SH-SY5Y (cell line): ENCODE data around the gene CHD9.

Experiments
- GATA2 ChIP-seq: IDR thresholded peaks from 2 replicates; pipeline ENCODE4 v1.6.1; 2011; ENCODE audit warnings: mild to moderate bottlenecking, low read depth, low read length
- GATA3 ChIP-seq: IDR thresholded peaks from 2 replicates; pipeline ENCODE4 v1.6.1; 2011; ENCODE audit warnings: low read depth, mild to moderate bottlenecking, low read length, moderate library complexity

CHD9 gene

DNA sequence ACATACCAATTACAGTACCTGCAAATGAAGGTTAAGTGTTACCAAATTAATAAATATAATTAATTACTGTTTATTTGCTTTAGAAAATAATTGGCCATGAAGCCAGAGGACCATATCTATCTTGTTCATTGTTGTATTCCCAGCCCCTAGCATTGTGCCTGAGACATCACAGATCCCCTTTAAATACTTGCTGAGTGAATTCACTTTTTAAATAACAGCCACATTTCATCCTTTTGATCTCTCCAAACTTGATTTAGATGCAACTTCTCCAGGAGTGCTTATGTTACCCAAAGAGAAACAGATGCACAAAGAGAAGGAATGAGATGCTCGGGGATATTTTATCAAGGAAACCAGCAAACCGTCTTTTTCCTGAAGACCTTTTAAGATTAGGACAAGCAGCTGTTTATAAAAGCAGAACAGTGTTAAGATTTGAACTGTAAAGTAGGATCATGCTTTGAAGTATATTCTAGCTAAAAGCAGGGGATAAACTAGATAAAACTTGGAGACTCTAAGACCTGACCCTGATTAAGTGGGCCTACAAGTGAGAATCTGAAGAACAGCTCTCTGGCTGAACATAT, 66.3 kb downstream of the CHD9 start:
- TF ChIP-seq GATA2 (no peak), GATA3 (no peak)

DNA sequence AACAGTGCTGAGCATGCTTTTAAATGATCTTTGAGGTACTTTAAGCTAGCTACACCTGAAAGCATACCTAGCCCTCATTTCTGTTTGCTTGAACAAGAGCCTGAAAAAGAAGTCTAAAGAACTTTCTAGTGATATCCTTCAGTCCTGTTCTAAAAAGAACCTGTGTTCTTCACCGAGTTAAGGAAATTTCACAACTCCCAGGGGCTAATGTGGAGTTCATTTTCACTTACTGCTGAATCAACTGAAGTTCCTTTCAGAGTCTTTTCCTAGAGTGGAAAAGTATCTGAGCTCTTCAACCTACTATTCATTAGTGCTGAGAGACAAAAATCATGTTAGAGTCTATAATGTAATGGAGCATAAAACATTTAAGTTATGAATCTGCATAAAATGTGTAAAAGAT, 66.9 kb downstream of the CHD9 start:
- TF ChIP-seq GATA2 (no peak), GATA3 (no peak)

DNA sequence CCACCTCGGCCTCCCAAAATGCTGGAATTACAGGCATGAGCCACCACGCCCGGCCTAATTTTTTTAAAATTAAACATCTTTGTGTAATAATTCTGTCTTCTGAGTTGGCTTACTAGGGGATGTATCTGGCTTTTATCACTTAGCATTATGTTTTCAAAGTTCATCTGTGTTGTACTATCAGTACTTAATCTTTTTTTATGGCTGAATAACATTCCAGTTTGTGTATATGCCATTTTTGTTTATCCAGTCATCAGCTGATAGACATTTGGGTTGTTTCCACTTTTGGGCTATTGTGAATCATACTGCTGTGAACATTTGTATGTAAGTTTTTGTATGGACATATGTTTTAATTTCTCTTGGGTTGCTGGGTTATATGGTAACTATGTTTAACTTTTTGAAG, 69.0 kb downstream of the CHD9 start:
- TF ChIP-seq GATA2, result no peak
- no peak for TF ChIP-seq GATA3

DNA sequence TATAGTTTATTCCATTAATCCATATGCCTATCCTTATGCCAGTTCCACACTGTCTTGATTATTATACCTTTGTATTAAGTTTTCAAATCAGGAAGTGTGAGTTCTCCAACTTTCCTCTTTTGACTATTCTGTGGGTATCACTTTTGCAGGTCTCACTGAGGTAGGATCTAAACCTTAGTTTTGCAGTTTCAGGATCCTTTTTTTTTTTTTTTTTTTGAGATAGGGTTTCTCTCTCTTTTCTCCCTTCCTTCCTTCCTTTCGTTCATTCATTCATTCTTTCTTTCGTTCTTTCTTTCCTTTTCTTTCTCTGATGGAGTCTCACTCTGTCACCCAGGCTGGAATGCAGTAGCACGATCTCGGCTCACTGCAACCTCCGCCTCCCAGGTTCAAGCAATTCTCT, 71.6 kb downstream of the CHD9 start:
- TF ChIP-seq GATA2 (no peak), GATA3 (no peak)

DNA sequence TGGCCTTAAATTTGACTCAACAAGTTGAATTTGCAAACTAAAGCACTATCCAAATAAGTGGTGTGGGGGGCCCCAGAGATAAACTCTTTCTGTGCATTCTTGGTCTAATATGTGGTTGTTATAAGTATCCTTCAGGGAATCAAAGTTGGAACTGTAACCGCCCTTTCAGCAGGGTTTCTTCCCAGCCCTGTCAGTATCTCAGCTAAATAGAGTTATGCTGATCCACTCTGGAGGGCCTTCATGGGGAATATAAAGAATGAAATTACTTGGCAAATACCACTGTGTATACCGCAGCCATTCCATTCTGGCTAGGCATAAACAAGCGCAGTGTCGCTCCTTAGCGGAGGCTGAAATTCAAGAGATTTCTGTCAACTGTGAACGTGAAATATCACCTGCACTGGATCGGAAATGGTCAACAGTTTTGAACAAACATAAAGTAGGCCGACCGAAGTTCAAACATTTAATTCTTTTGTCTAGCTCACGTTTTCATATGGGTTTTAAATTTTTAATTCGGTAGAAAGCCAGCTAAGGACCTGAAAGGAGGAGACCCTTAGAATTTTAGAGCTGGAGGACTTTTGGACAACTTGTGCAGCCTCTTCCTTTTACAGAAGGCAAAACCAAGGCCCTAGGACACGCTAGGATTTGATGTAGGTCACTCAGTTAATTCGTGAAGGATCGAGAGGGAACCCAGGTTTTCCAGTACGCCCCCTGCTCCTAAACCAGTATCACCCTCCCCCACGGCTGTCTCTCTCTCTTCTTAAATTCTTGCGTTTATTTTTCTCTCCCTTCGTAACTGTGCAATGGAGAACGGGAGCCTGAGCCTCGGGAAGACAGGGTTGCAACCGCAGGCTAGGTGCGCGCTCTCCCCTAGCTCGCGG, 74.7 kb downstream of the CHD9 start:
- TF ChIP-seq GATA3, result no peak
- no peak for TF ChIP-seq GATA2

DNA sequence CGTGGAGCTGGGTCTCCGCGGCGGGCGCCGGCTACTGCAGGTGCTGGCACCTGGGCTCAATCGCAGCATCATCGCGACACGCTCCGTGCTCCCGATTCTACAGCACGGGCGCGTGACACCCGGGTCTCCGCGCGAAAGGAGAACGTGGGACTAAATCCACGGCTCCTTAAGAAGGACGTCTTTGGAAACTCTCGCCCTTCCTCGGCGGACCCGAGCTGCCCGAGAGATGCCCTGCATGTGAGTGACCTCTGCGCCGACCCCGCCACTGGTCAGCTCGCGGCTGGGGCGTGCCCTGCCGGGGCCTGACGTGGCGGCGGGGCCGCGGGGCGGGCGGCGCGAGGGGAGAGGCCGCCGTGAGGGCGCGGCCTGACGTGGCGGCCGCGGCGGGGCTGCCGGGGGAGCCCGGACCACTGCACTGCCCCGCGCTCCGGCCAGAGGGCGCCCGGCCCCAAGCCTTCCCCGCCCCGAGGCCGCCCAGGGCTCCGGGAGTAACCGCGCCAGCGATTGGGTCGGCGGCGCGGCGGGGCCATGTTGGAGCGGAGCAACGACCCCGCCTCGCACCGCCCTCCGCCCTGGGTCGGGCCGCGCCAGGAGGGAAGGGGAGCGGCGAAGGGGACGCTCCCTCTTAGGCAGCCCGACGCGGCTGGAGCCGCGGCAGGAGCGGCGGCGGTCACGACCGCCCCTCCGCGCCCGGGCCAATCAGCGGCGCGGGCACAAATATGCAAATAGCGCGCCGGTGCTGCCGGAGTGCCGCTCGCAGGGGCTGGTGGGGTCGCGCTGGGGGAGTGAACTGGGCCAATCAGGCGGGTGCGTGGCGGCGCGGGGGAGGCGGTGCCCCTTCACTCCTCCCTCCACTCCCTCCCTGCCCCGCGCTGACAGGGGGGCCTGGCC, 75.6 kb downstream of the CHD9 start:
- TF ChIP-seq GATA3, result no peak
- no peak for TF ChIP-seq GATA2

DNA sequence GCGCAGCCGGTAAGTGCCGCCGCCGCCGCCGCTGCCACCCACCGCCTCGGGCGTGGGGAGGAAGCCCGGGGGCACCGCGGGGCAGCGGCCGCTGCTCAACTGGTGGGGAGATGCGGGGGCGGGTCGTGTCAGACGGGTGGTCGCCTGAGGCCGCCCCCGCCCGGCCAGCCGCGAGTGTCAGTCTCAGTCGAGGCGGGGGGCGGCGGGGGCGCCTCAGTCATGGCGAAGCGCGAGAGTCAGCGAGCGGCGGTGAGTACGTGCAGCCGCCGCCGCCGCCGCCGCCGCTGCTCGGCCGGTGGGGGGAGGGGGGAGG, 76.2 kb downstream of the CHD9 start:
- no peak for TF ChIP-seq GATA3
- TF ChIP-seq GATA2, result no peak

DNA sequence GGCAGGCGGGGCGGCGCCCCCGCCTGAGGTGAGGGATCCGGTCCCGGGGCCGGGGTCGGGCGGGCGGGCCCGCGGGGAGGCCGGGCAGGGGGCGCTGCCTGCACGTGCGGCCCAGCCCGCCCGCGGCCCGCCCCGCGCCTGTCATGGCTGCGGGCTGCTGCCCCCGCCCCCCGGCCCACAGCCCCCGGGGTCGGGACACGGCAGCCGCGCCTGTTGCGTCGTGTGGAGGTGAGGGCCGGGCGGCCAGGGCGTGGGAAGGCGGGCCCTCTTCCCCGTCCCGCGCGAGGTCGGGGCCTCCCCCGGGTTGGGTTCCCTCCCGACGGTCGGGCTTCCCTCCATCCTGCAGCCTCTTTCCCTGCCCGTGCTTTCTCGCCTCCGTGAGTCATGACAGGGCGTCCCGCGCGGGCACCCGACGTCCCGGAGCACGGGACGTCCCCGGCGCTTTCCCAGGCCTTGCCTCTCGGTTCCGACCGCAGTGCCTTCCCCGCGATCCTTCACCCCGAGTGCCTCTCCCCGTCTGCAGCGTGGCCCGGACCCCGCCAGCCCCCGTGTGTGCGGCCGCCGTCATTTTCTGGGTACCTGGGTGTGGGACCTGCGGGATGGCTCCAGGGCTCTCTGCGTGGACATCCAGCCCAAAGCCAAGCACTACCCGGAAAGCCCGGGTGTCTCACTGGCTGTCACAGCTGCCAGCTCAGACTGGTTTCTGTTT, 76.7 kb downstream of the CHD9 start:
- TF ChIP-seq GATA3, result no peak
- TF ChIP-seq GATA2, result no peak

DNA sequence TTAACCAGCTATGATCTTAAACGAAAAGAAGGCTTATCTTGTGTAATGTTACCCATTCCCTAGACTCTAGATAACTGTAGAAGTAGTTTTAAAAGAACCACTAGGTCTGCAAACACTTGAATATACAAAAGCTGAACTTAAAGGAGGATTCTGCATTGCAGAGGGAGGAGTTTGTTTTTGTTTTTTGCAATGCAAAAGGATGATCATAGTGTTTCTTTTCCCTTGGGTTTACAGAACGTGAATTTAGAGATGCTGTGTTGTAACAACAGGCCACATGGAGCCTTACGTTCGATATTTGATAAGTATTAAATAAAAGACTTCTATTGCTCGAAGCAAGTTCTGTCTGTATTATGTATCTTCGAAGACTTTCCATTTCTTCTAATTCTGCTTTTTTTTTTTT, 77.6 kb downstream of the CHD9 start:
- TF ChIP-seq GATA2 (no peak), GATA3 (no peak)

DNA sequence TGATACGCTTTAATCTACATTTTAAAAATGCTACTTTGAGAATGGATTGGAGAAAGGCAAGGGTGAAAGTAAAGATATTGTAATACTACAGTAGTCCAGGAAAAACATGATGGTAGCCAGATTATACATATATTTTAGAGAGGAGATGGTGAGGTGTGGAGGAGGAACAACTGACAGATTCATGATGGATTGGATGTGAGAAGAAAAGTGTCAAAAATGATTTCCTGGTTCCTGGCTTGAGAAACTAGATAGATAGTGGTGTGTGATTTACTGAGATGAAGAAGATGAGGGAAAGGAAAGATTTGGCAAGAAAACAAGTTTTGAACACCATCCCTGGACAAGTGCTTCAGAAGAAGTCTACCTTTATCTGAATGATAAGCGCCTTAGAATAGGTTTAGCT, 80.5 kb downstream of the CHD9 start:
- TF ChIP-seq GATA3 (no peak), GATA2 (no peak)

DNA sequence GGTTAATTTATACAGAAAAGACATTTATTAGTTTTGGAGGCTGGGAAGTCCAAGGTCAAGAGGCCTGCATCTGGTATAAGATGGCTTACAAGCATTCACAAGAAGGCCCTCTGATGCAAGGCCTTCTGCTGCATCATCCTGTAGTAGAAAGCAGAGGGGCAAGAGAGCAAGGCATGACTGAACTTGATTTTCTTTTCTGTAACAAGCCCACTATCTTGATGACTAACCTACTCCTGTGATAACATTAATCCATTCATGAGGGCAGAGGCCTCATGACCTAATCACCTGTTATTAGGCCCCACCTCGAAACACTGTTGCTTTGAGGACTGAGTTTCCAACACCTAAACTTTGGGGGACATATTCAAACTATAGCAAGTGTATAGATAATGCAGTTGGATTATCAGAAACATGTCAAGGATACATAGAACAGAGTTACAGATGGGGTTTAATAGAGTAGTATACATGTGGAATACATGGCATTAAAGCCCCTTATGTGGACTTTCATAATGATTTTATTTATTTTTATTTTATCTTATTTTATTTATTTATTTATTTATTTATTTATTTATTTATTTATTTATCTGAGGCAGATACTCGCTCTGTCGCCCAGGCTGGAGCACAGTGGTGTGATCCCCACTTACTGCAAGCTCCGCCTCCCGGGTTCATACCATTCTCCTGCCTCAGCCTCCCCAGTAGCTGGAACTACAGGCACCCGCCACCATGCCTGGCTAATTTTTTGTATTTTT, 88.2 kb downstream of the CHD9 start:
- TF ChIP-seq GATA3, result no peak
- no peak for TF ChIP-seq GATA2

DNA sequence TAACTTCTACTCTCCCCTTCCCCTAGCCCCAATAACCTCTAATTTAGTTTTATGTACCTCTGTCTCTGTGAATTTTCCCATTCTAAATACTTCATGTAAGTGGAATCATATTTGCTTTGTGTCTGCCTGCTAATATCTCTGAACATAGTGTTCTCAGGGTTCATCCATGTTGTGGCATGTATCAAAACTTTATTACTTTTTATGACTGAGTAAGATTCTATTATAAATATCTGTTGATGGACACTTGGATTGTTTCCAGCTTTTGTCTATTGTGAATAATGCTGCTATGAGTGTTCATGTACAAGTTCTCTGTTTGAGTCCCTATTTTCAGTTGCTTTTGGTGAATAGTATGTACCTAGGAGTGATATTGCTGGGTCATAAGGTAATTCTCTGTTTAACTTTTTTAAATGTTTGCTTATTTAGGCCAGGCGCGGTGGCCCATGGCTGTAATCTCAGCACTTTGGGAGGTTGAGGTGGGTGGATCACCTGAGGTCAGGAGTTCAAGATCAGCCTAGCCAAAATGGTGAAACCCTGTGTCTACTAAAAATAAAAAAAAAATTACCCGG, 92.8 kb downstream of the CHD9 start:
- TF ChIP-seq GATA3, result no peak
- TF ChIP-seq GATA2, result no peak

DNA sequence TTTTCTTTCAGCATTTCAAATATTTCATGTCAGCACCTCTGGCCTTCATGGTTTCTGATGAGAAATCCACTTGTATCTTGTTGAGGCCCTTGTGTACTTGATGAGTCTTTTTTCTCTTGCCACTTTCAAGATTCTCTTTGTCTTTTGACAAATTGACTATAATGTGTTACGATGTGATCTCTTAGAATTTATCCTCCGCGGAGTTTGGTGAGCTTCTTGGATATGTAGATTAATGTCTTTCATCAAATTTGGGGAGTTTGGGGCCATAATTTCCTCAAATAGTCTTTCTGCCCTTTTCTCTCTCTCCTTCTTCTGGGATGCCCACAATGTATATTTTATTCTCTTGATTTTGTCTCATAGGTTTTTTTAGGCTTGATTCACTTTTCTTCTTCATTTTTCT, 96.0 kb downstream of the CHD9 start:
- TF ChIP-seq GATA3, result no peak
- TF ChIP-seq GATA2, result no peak
